ENCODE measurements around the gene MAD1L1.

MAD1L1 gene

GRCh38 chr7:2199528-2199927, 33.2 kb downstream of the MAD1L1 start (continued):
- TF ChIP-seq TSHZ2 (CRISPR knock-in tag; IDR thresholded peaks at IDR 0.05), result no peak

- ATAC-seq, result no peak
These were observed 34.0 kb downstream of the MAD1L1 start for GRCh38 chr7:2198760-2199159.

GRCh38 chr7:2198206-2198605, 34.5 kb downstream of the MAD1L1 start:
- no peak for ATAC-seq
- TF ChIP-seq GLIS3 (CRISPR knock-in tag; IDR thresholded peaks at IDR 0.05) (no peak), CREB5 (CRISPR knock-in tag; IDR thresholded peaks at IDR 0.05; ENCODE audit: low read depth) (no peak), TSHZ2 (CRISPR knock-in tag; IDR thresholded peaks at IDR 0.05) (no peak), SNAI2 (CRISPR knock-in tag; IDR thresholded peaks at IDR 0.05) (no peak), ZFP3 (CRISPR knock-in tag; IDR thresholded peaks at IDR 0.05) (no peak), PATZ1 (CRISPR knock-in tag; IDR thresholded peaks at IDR 0.05; ENCODE audit: borderline replicate concordance) (no peak)

More at GRCh38 chr7:2198760-2199159, 34.0 kb downstream of the MAD1L1 start:
- TF ChIP-seq PPARA (CRISPR knock-in tag; IDR thresholded peaks at IDR 0.05; ENCODE audit: borderline replicate concordance), result no peak
- no peak for TF ChIP-seq ZNF70 (CRISPR knock-in tag; IDR thresholded peaks at IDR 0.05)
- no peak for TF ChIP-seq POU6F1 (CRISPR knock-in tag; IDR thresholded peaks at IDR 0.05; ENCODE audit: borderline replicate concordance, low read depth)
- TF ChIP-seq ZNF565 (CRISPR knock-in tag; conservative IDR thresholded peaks at IDR 0.05; ENCODE audit: low read depth), result no peak
- no peak for TF ChIP-seq ZNF8 (CRISPR knock-in tag; IDR thresholded peaks at IDR 0.05)
- TF ChIP-seq ARNTL (CRISPR knock-in tag; IDR thresholded peaks at IDR 0.05; ENCODE audit: borderline replicate concordance, low read depth), result no peak
- no peak for TF ChIP-seq ZFP30 (CRISPR knock-in tag; IDR thresholded peaks at IDR 0.05)
- no peak for TF ChIP-seq CREB5 (CRISPR knock-in tag; IDR thresholded peaks at IDR 0.05; ENCODE audit: low read depth)
- TF ChIP-seq OSR1 (CRISPR knock-in tag; IDR thresholded peaks at IDR 0.05), result no peak
- TF ChIP-seq ESRRG (CRISPR knock-in tag; IDR thresholded peaks at IDR 0.05), result no peak
- TF ChIP-seq ISL1 (CRISPR knock-in tag; IDR thresholded peaks at IDR 0.05), result no peak
- no peak for TF ChIP-seq SNAI2 (CRISPR knock-in tag; IDR thresholded peaks at IDR 0.05)
- no peak for TF ChIP-seq CSDC2 (CRISPR knock-in tag; IDR thresholded peaks at IDR 0.05)
- no peak for TF ChIP-seq TOX (CRISPR knock-in tag; IDR thresholded peaks at IDR 0.05; ENCODE audit: borderline replicate concordance)
- no peak for TF ChIP-seq BACH2 (CRISPR knock-in tag; IDR thresholded peaks at IDR 0.05; ENCODE audit: borderline replicate concordance)
- TF ChIP-seq PATZ1 (CRISPR knock-in tag; IDR thresholded peaks at IDR 0.05; ENCODE audit: borderline replicate concordance), result no peak
- TF ChIP-seq CSRNP3 (CRISPR knock-in tag; IDR thresholded peaks at IDR 0.05), result no peak
- TF ChIP-seq ZFP3 (CRISPR knock-in tag; IDR thresholded peaks at IDR 0.05), result no peak

Measured in SK-N-SH treated with all-trans-retinoic acid at 6 μM for 48 hours (cell line).